Mucosa of descending colon (tissue), 3 donors: ENCODE data around the gene FRMD4A. TPM values are rescaled to one million over a fixed set of nuclear protein-coding genes. Genes with fewer than 3 reads are reported as not detected.

Experiments used
- ATAC-seq: fragments of 200-7000 bp; cut with Tn5 transposase; one replicate; pipeline ENCODE4 v1.9.1; 2020; ENCODE audit warnings: mild to moderate bottlenecking, moderate library complexity
- DNase-seq, 3 donors: peaks; one replicate each; pipeline ENCODE4 v3.0.0-alpha.2; 2020
- H3K36me3 ChIP-seq: fragments of 200-600 bp; one replicate; pipeline ENCODE4 v1.8.0; 2021; ENCODE audit warnings: low read depth, mild to moderate bottlenecking
- H3K4me1 ChIP-seq: fragments of 200-600 bp; one replicate; pipeline ENCODE4 v1.8.0; 2021; ENCODE audit warnings: low read depth, mild to moderate bottlenecking
- H3K4me3 ChIP-seq: fragments of 200-600 bp; one replicate; pipeline ENCODE4 v1.8.0; 2021; ENCODE audit warnings: mild to moderate bottlenecking
- H3K9me3 ChIP-seq: fragments of 200-600 bp; one replicate; pipeline ENCODE4 v1.8.0; 2021; ENCODE audit warnings: mild to moderate bottlenecking
- CTCF ChIP-seq: fragments of 200-600 bp; IDR thresholded peaks from one replicate; pipeline ENCODE4 v1.8.0; 2022; ENCODE audit warnings: antibody characterized with exemption, mild to moderate bottlenecking
- intact Hi-C, 2 donors: fragments of 100-400 bp; cut with DNase I in 1 of 2; cut with micrococcal nuclease in 1 of 2; formaldehyde crosslinking; loops; one replicate each; pipeline versions ENCODE4 v1.11.0 to v1.11.1; 2022; cut with DNase I, micrococcal nuclease
- total RNA-seq, 3 donors: library from RNA; stranded (reverse); fragmentation: NEBNext Ultra II Directional in 2 of 3; extraction: Animal tissue kit (Norgen Biotek cat#: 25700) in 2 of 3; gene quantifications; one replicate each; pipeline versions ENCODE4 v1.2.1 to v1.2.4, GENCODE V29; 2021 to 2023
- donor health status: DM: no; HTN: no; CAD: no; lungs with moderate emphysema.
- donor health status: DM: no; HTN: no; CAD: no.
- donor health status: DM: no; HTN: yes; CAD: no.

FRMD4A gene
- total RNA-seq, 3 donors from 2014 or later: 9.8 to 40.6 (median 17.2) TPM

GRCh38 chr10:14304046-14304445 is 26.7 kb downstream of the FRMD4A start:
- Histone ChIP-seq H3K4me1 (no peaks in the 10 kb centered on the region), H3K4me3 (no peak overlapping the region), H3K36me3 (no peaks in the 10 kb centered on the region), H3K9me3 (no peaks in the 10 kb centered on the region)
- no peak for TF ChIP-seq CTCF
- ATAC-seq (no peak), DNase-seq (no peak)
- intact Hi-C loops: no loop called here

- Histone ChIP-seq H3K4me3 (no peak overlapping the region), H3K9me3 (no peaks in the 10 kb centered on the region), H3K36me3 (no peaks in the 10 kb centered on the region), H3K4me1 (no peaks in the 10 kb centered on the region)
- no peak for TF ChIP-seq CTCF
- DNase-seq: no peak
- ATAC-seq: no peak
- intact Hi-C loops: no loop called here
These were observed 28.7 kb downstream of the FRMD4A start for GRCh38 chr10:14302035-14302434.

GRCh38 chr10:14299556-14299955 is 31.2 kb downstream of the FRMD4A start:
- ATAC-seq (no peak), DNase-seq (no peak)
- Histone ChIP-seq H3K4me3 (no peak overlapping the region), H3K4me1 (no peaks in the 10 kb centered on the region), H3K9me3 (no peaks in the 10 kb centered on the region), H3K36me3 (no peaks in the 10 kb centered on the region)
- no peak for TF ChIP-seq CTCF
- intact Hi-C loops: no loop called here

GRCh38 chr10:14296065-14296709 is 34.5 kb downstream of the FRMD4A start:
- DNase-seq: no peak
- H3K36me3 ChIP-seq: no peaks in the 10 kb centered on the region
- no peak overlapping the region for H3K4me3 ChIP-seq
- intact Hi-C loops: no loop called here
- no peaks in the 10 kb centered on the region for H3K4me1 ChIP-seq
- no peaks in the 10 kb centered on the region for H3K9me3 ChIP-seq
- no peak for TF ChIP-seq CTCF
- ATAC-seq: no peak

GRCh38 chr10:14294347-14295059 is 36.2 kb downstream of the FRMD4A start:
- Histone ChIP-seq H3K9me3 (no peaks in the 10 kb centered on the region), H3K36me3 (no peaks in the 10 kb centered on the region), H3K4me1 (no peaks in the 10 kb centered on the region), H3K4me3 (no peak overlapping the region)
- intact Hi-C loops: no loop called here
- ATAC-seq: no peak
- TF ChIP-seq CTCF: no peak
- no peak for DNase-seq
